ENCODE results near the gene NFKB1. TPM values are rescaled to one million over a fixed set of nuclear protein-coding genes. Genes with fewer than 3 reads are reported as not detected.

The NFKB1 gene
- total RNA-seq, 2 donors from 2014 or later = 17.8 to 19.3 TPM

- peaks cover 0 to 4% of the 10 kb centered on the region in 2 donors for H3K4me1 ChIP-seq
- no peak overlapping the region for H3K4me3 ChIP-seq
- no peak for DNase-seq (ENCODE audit: low spot score)
- no peak overlapping the region for H3K27ac ChIP-seq
- no peaks in the 10 kb centered on the region for H3K9me3 ChIP-seq
- H3K36me3 ChIP-seq = no peaks in the 10 kb centered on the region
- no peak for TF ChIP-seq CTCF (IDR thresholded peaks at IDR 0.05)
- no peaks in the 10 kb centered on the region for H3K27me3 ChIP-seq
Measured at GRCh38 chr4:102492531-102493241, 8.5 kb upstream of the NFKB1 start.

- Histone ChIP-seq H3K27ac (no peak overlapping the region), H3K36me3 (no peaks in the 10 kb centered on the region)
- DNase-seq (ENCODE audit: low spot score) = no peak
Measured at GRCh38 chr4:102493257-102493656, 7.9 kb upstream of the NFKB1 start.

GRCh38 chr4:102493794-102494193 is 7.4 kb upstream of the NFKB1 start:
- Histone ChIP-seq H3K4me1 (peaks cover 0 to 4% of the 10 kb centered on the region in 2 donors), H3K27me3 (no peaks in the 10 kb centered on the region), H3K36me3 (no peaks in the 10 kb centered on the region), H3K9me3 (no peaks in the 10 kb centered on the region), H3K27ac (no peak overlapping the region), H3K4me3 (no peak overlapping the region)
- TF ChIP-seq CTCF (IDR thresholded peaks at IDR 0.05) = no peak
- no peak for DNase-seq (ENCODE audit: low spot score)

More at GRCh38 chr4:102493257-102493656, 7.9 kb upstream of the NFKB1 start:
- H3K9me3 ChIP-seq = no peaks in the 10 kb centered on the region
- no peak for TF ChIP-seq CTCF (IDR thresholded peaks at IDR 0.05)
- no peak overlapping the region for H3K4me3 ChIP-seq
- H3K27me3 ChIP-seq = no peaks in the 10 kb centered on the region
- peaks cover 0 to 4% of the 10 kb centered on the region in 2 donors for H3K4me1 ChIP-seq

- DNase-seq (ENCODE audit: low spot score) = no peak
- Histone ChIP-seq H3K27me3 (no peaks in the 10 kb centered on the region), H3K4me1 (peaks cover 0 to 4% of the 10 kb centered on the region in 2 donors), H3K9me3 (no peaks in the 10 kb centered on the region), H3K4me3 (no peak overlapping the region), H3K36me3 (no peaks in the 10 kb centered on the region), H3K27ac (no peak overlapping the region)
- no peak for TF ChIP-seq CTCF (IDR thresholded peaks at IDR 0.05)
Measured at GRCh38 chr4:102494603-102495002, 6.6 kb upstream of the NFKB1 start.

GRCh38 chr4:102497986-102498385 is 3.2 kb upstream of the NFKB1 start:
- Histone ChIP-seq H3K4me3 (no peak overlapping the region), H3K9me3 (no peaks in the 10 kb centered on the region), H3K27ac (no peak overlapping the region), H3K36me3 (no peaks in the 10 kb centered on the region), H3K4me1 (peaks cover 0 to 21% of the 10 kb centered on the region in 2 donors), H3K27me3 (no peaks in the 10 kb centered on the region)
- TF ChIP-seq CTCF (IDR thresholded peaks at IDR 0.05) = no peak
- no peak for DNase-seq (ENCODE audit: low spot score)

GRCh38 chr4:102500352-102500695 is 835 bp upstream of the NFKB1 start:
- H3K27me3 ChIP-seq = no peaks in the 10 kb centered on the region
- H3K4me1 ChIP-seq = peaks cover 0 to 39% of the 10 kb centered on the region in 2 donors
- no peak for DNase-seq (ENCODE audit: low spot score)
- peak overlapping the region; percentile 75 to 78 for H3K4me3 ChIP-seq
- TF ChIP-seq CTCF (IDR thresholded peaks at IDR 0.05) = no peak
- H3K36me3 ChIP-seq = no peaks in the 10 kb centered on the region
- H3K9me3 ChIP-seq = no peaks in the 10 kb centered on the region
- peak overlapping the region; percentile 96 to 97 for H3K27ac ChIP-seq
